ENCODE results near the gene SCNN1A. TPM values are rescaled to one million over a fixed set of nuclear protein-coding genes. Genes with fewer than 3 reads are reported as not detected.

Gene SCNN1A
- total RNA-seq, 4 donors from 2014 or later: 74.2 to 143 (median 93.7) TPM

DNA sequence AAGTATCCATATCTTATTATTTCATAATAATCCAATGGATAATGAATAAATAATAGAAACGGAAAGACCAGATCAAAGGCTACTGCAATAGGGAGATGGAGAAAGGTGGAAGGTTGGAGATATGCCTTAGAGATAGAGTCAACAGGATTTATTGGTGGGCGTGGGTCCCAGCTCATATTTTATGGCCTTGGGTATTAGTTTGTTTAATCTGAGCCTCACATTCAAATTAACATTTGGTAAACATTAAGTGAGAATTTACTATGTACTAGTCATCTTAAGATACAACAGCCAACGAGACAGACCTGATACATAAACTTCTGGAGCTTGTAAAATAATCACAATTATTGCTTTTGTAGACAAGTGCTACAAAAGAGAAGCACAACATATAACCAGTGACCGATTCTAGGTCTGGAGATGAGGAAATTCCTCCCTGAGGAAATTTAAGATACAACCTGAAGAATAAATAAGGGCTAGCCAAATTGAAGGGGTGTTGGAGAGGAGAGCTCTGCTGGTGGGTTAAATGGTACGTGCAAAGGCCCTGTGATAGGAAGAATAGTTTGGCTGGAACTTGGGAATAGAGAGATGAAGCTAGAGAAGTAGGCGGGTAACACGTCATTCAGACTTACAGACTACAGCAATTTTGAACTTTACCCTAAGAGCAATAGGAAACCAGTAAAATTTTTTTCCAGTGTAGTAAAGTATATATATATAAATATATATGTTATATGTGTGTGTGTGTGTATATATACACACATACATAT, 24.7 kb upstream of the SCNN1A start:
- Histone ChIP-seq H3K27me3 (no peaks in the 10 kb centered on the region), H3K4me1 (peaks cover 7% of the 10 kb centered on the region), H3K36me3 (no peaks in the 10 kb centered on the region), H3K4me3 (no peak overlapping the region), H3K9me3 (no peaks in the 10 kb centered on the region), H3K27ac (no peak overlapping the region)
- no peak for DNase-seq (ENCODE audit: low spot score in 2 of 2)
- WGBS: 89% methylated on average over 7 of the region's 7 CpGs
- no peak for TF ChIP-seq POLR2AphosphoS5 (IDR thresholded peaks at IDR 0.05)
- TF ChIP-seq, protein P1, sequence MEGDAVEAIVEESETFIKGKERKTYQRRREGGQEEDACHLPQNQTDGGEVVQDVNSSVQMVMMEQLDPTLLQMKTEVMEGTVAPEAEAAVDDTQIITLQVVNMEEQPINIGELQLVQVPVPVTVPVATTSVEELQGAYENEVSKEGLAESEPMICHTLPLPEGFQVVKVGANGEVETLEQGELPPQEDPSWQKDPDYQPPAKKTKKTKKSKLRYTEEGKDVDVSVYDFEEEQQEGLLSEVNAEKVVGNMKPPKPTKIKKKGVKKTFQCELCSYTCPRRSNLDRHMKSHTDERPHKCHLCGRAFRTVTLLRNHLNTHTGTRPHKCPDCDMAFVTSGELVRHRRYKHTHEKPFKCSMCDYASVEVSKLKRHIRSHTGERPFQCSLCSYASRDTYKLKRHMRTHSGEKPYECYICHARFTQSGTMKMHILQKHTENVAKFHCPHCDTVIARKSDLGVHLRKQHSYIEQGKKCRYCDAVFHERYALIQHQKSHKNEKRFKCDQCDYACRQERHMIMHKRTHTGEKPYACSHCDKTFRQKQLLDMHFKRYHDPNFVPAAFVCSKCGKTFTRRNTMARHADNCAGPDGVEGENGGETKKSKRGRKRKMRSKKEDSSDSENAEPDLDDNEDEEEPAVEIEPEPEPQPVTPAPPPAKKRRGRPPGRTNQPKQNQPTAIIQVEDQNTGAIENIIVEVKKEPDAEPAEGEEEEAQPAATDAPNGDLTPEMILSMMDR (IDR thresholded peaks at IDR 0.05): no peak
- no peak for TF ChIP-seq POLR2A (IDR thresholded peaks at IDR 0.05)
- TF ChIP-seq EP300 (IDR thresholded peaks at IDR 0.05): no peak

GRCh38 chr12:6396031-6396430, 20.7 kb upstream of the SCNN1A start:
- Histone ChIP-seq H3K4me3 (no peak overlapping the region), H3K27ac (no peak overlapping the region), H3K4me1 (peaks cover 21% of the 10 kb centered on the region), H3K27me3 (no peaks in the 10 kb centered on the region), H3K36me3 (peaks cover 10% of the 10 kb centered on the region), H3K9me3 (no peaks in the 10 kb centered on the region)
- TF ChIP-seq POLR2A (IDR thresholded peaks at IDR 0.05): no peak
- no peak for TF ChIP-seq EP300 (IDR thresholded peaks at IDR 0.05)
- TF ChIP-seq, protein P1 (IDR thresholded peaks at IDR 0.05): no peak
- TF ChIP-seq POLR2AphosphoS5 (IDR thresholded peaks at IDR 0.05): no peak
- no peak for DNase-seq (ENCODE audit: low spot score in 2 of 2)
- 57% methylated on average over 2 of the region's 2 CpGs for WGBS

- Histone ChIP-seq H3K4me3 (no peak overlapping the region), H3K27ac (no peak overlapping the region), H3K36me3 (peaks cover 23% of the 10 kb centered on the region), H3K4me1 (peaks cover 23% of the 10 kb centered on the region), H3K27me3 (no peaks in the 10 kb centered on the region), H3K9me3 (no peaks in the 10 kb centered on the region)
- DNase-seq (ENCODE audit: low spot score in 2 of 2): no peak
- WGBS: 72% methylated on average over 8 of the region's 8 CpGs
- no peak for TF ChIP-seq POLR2A (IDR thresholded peaks at IDR 0.05)
- TF ChIP-seq POLR2AphosphoS5 (IDR thresholded peaks at IDR 0.05): no peak
- no peak for TF ChIP-seq EP300 (IDR thresholded peaks at IDR 0.05)
- TF ChIP-seq, protein P1 (IDR thresholded peaks at IDR 0.05): no peak
Observed at GRCh38 chr12:6394398-6394797, 19.0 kb upstream of the SCNN1A start.

DNA sequence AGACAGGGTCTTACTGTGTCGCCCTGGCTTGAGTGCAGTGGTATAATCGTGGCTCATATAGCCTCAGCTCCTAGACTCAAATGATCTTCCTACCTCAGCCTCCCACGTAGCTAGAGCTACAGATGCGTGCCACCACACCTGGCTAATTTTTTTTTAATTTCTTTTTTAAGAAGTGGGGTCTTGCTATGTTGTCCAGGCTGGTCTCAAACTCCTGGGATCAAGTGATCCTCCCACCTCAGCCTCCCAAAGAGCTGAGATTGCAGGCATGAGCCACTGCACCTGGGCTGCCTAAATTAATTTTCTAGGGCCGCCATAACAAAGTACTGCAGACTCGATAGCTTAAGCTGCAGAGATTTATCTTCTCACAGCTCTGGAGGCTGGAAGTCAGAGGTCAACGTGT, 17.7 kb upstream of the SCNN1A start:
- H3K9me3 ChIP-seq: no peaks in the 10 kb centered on the region
- 86% methylated on average over 7 of the region's 7 CpGs for WGBS
- peaks cover 24% of the 10 kb centered on the region for H3K4me1 ChIP-seq
- no peaks in the 10 kb centered on the region for H3K27me3 ChIP-seq
- no peak overlapping the region for H3K4me3 ChIP-seq
- DNase-seq (ENCODE audit: low spot score in 2 of 2): no peak
- H3K36me3 ChIP-seq: peaks cover 34% of the 10 kb centered on the region
- TF ChIP-seq EP300 (IDR thresholded peaks at IDR 0.05) (no peak), POLR2AphosphoS5 (IDR thresholded peaks at IDR 0.05) (no peak), POLR2A (IDR thresholded peaks at IDR 0.05) (no peak)
- TF ChIP-seq, protein P1 (IDR thresholded peaks at IDR 0.05): no peak
- no peak overlapping the region for H3K27ac ChIP-seq

DNA sequence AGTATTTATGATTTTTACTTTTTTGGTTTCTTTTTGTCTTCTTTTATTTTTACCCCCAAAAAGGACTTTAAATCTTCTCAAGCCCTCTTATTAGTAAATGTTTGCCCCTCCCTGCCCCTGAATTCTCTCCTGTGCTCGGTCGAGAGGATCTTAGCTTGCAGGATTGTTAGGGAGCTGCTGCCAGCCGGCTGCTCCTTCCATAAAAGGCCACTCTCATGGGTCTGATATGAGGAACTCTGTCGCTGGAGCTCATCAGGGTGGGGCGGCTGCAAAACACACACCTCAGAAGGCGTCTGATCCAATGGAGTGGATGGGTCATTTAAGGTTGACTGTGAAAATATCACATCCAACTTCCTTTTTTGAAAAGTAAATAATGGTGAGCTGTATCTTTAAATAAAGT, 17.1 kb upstream of the SCNN1A start:
- no peak for DNase-seq (ENCODE audit: low spot score in 2 of 2)
- TF ChIP-seq POLR2AphosphoS5 (IDR thresholded peaks at IDR 0.05) (no peak), EP300 (IDR thresholded peaks at IDR 0.05) (no peak)
- WGBS: 9% methylated on average over 6 of the region's 6 CpGs
- H3K36me3 ChIP-seq: peaks cover 38% of the 10 kb centered on the region
- H3K9me3 ChIP-seq: no peaks in the 10 kb centered on the region
- peaks cover 30% of the 10 kb centered on the region for H3K4me1 ChIP-seq
- H3K27ac ChIP-seq: peak overlapping the region; percentile 29
- H3K27me3 ChIP-seq: no peaks in the 10 kb centered on the region
- no peak overlapping the region for H3K4me3 ChIP-seq

All from suprapubic skin (tissue), 4 donors.